SK-N-SH (cell line): Measurements from ENCODE around the gene PROSER3. TPM values are rescaled to one million over a fixed set of nuclear protein-coding genes. Genes with fewer than 3 reads are reported as not detected.

ENCODE experiments used
- CTCF ChIA-PET: fragments of 300-600, 350-600 bp; formaldehyde crosslinking; extraction: SDS; loops from one replicate; lab custom pipeline; 2021; lab: Yijun Ruan, JAX
- POLR2A ChIA-PET: fragments of 350-600 bp; sonication (Branson Sonifier 250); formaldehyde crosslinking; extraction: SDS; loops from one replicate; lab custom pipeline; 2020; ENCODE audit warnings: antibody characterized with exemption, inconsistent platforms; lab: Yijun Ruan, JAX
- DNase-seq: peaks from one replicate; pipeline ENCODE4 v3.0.0; 2012
- H2AFZ ChIP-seq: fragments of 200-600 bp; sonication (generic); 2 replicates; pipeline ENCODE4 v1.8.1; 2016; ENCODE audit warnings: antibody characterized with exemption, mild to moderate bottlenecking, low read depth
- H3F3A ChIP-seq: fragments of 200-600 bp; sonication (generic); replicated peaks from 2 replicates; pipeline ENCODE3; 2016; ENCODE audit warnings: antibody characterized with exemption, mild to moderate bottlenecking; ENCODE audit not compliant: insufficient read depth
- H3K27ac ChIP-seq, 2 experiments: fragments of 200-500 bp in 1 of 2; fragments of 200-600 bp in 1 of 2; sonication (Bioruptor generic) in 1 of 2; sonication (generic), shearing (Covaris generic) in 1 of 2; 2 replicates each; pipeline versions ENCODE4 v1.5.1 to v1.6.1; 2014 to 2016; ENCODE audit warnings: low read depth in 2 of 2, inconsistent platforms in 1 of 2, low read length in 1 of 2, mild to moderate bottlenecking in 1 of 2, mixed read lengths in 1 of 2
- H3K27me3 ChIP-seq: fragments of 200-600 bp; sonication (generic), shearing (Covaris generic); 2 replicates; pipeline ENCODE4 v1.6.1; 2016; ENCODE audit warnings: mixed run types; ENCODE audit not compliant: insufficient read depth
- H3K36me3 ChIP-seq, 2 experiments: fragments of 200-500 bp in 1 of 2; fragments of 200-600 bp in 1 of 2; sonication (Bioruptor generic) in 1 of 2; sonication (generic) in 1 of 2; replicated peaks in 1 of 2; 2 replicates each; pipeline versions ENCODE3 to v1.5.1; 2014 to 2016; ENCODE audit warnings: low read length in 1 of 2, mild to moderate bottlenecking in 1 of 2; ENCODE audit not compliant: insufficient read depth in 2 of 2, control insufficient read depth in 1 of 2
- H3K4me1 ChIP-seq, 2 experiments: fragments of 200-500 bp in 1 of 2; fragments of 200-600 bp in 1 of 2; sonication (Bioruptor generic) in 1 of 2; sonication (generic), shearing (Covaris generic) in 1 of 2; 2 replicates each; pipeline versions ENCODE4 v1.5.1 to v1.6.1; 2014 to 2016; ENCODE audit warnings: low read depth in 1 of 2, low read length in 1 of 2, mixed run types in 1 of 2; ENCODE audit not compliant: insufficient read depth in 2 of 2, control insufficient read depth in 1 of 2
- H3K4me2 ChIP-seq: fragments of 200-600 bp; sonication (generic), shearing (Covaris generic); 2 replicates; pipeline ENCODE4 v1.6.1; 2017; ENCODE audit warnings: mixed run types
- H3K4me3 ChIP-seq, 2 experiments: fragments of 200-500 bp in 1 of 2; fragments of 200-600 bp in 1 of 2; sonication (Bioruptor generic) in 1 of 2; sonication (generic), shearing (Covaris generic) in 1 of 2; 2 replicates each; pipeline versions ENCODE4 v1.5.1 to v1.8.1; 2014 to 2016; ENCODE audit warnings: low read depth in 2 of 2, inconsistent platforms in 1 of 2, low read length in 1 of 2, mild to moderate bottlenecking in 1 of 2, mixed read lengths in 1 of 2, moderate library complexity in 1 of 2
- H3K79me2 ChIP-seq: fragments of 200-600 bp; sonication (generic); 2 replicates; pipeline ENCODE4 v1.8.1; 2017; ENCODE audit warnings: mild to moderate bottlenecking; ENCODE audit not compliant: insufficient read depth
- H3K9ac ChIP-seq: fragments of 200-600 bp; sonication (generic); 2 replicates; pipeline ENCODE4 v1.6.1; 2017; ENCODE audit warnings: mixed run types
- H3K9me2 ChIP-seq: fragments of 200-600 bp; sonication (generic); 2 replicates; pipeline ENCODE4 v1.6.1; 2017; ENCODE audit warnings: mixed run types
- H3K9me3 ChIP-seq: fragments of 200-600 bp; sonication (generic); 2 replicates; pipeline ENCODE4 v1.6.1; 2017; ENCODE audit warnings: mixed run types, mild to moderate bottlenecking, moderate library complexity
- H4K20me1 ChIP-seq: fragments of 200-600 bp; sonication (generic); 2 replicates; pipeline ENCODE4 v1.6.1; 2017; ENCODE audit warnings: mild to moderate bottlenecking, mixed run types; ENCODE audit not compliant: insufficient read depth
- CHD2 ChIP-seq: fragments of 150-350 bp; IDR thresholded peaks from 2 replicates; pipeline ENCODE4 v1.6.1; 2018; ENCODE audit warnings: low read length; ENCODE audit not compliant: partially characterized antibody
- CTCF ChIP-seq: fragments of 200-600 bp; sonication (generic); IDR thresholded peaks from 2 replicates; pipeline ENCODE4 v1.6.1; 2017; ENCODE audit warnings: antibody characterized with exemption, mild to moderate bottlenecking, moderate library complexity
- ELF1 ChIP-seq: IDR thresholded peaks from 2 replicates; pipeline ENCODE4 v1.4.0; 2012
- FOSL2 ChIP-seq: IDR thresholded peaks from 2 replicates; pipeline ENCODE4 v1.4.0; 2012; ENCODE audit warnings: low read depth, mild to moderate bottlenecking, moderate library complexity, borderline replicate concordance
- IRF3 ChIP-seq: fragments of 150-350 bp; IDR thresholded peaks from 2 replicates; pipeline ENCODE4 v1.6.1; 2016; ENCODE audit warnings: mild to moderate bottlenecking, low read depth, low read length
- JUND ChIP-seq: IDR thresholded peaks from 2 replicates; pipeline ENCODE4 v1.4.0; 2012
- MAX ChIP-seq: IDR thresholded peaks from 2 replicates; pipeline ENCODE4 v1.4.0; 2012; ENCODE audit warnings: low read depth
- MXI1 ChIP-seq: IDR thresholded peaks from 2 replicates; pipeline ENCODE4 v1.6.1; 2012; ENCODE audit warnings: mild to moderate bottlenecking, low read depth, low read length, improper control_type of control experiment
- NFIC ChIP-seq: IDR thresholded peaks from 2 replicates; pipeline ENCODE4 v1.4.0; 2012; ENCODE audit warnings: borderline replicate concordance
- PBX3 ChIP-seq: IDR thresholded peaks from 2 replicates; pipeline ENCODE4; 2012
- RFX5 ChIP-seq: IDR thresholded peaks from 2 replicates; pipeline ENCODE4 v1.6.1; 2012; ENCODE audit warnings: mild to moderate bottlenecking, improper control_type of control experiment, low read length
- SIN3A ChIP-seq: IDR thresholded peaks from 2 replicates; pipeline ENCODE4 v1.6.1; 2012; ENCODE audit warnings: low read depth, mild to moderate bottlenecking, low read length, moderate library complexity, borderline replicate concordance
- SMC3 ChIP-seq: IDR thresholded peaks from 2 replicates; pipeline ENCODE4 v1.6.1; 2012; ENCODE audit warnings: low read depth, low read length, improper control_type of control experiment
- TCF12 ChIP-seq: IDR thresholded peaks from 2 replicates; pipeline ENCODE4 v1.4.0; 2012
- WGBS: methylation state at CpG from one replicate; pipeline ENCODE4 v1.1.6; 2017; ENCODE audit warnings: low lambda C conversion rate; 5-methylcytosine and 5-hydroxymethylcytosine counted together
- polyA plus RNA-seq, 3 experiments: library from polyadenylated mRNA; depleted of rRNA; stranded (reverse); fragments of >200 nt; gene quantifications; 2 replicates each; pipeline ENCODE4 v1.2.3, GENCODE V29; 2012

Gene PROSER3
- polyA plus RNA-seq, 1 of the 3 experiments (the other 2 are of a cell fraction), result 12.5 TPM

- Histone ChIP-seq H3K9ac (peak within 1 kb of the TSS; percentile 38; the same call in 1 of the 2 replicates), H3K36me3 (no peaks in the 10 kb centered on the region), H4K20me1 (no peaks in the 10 kb centered on the region), H2AFZ (peak within 1 kb of the TSS; percentile 76; the same call in 1 of the 2 replicates), H3K27me3 (no peaks in the 10 kb centered on the region), H3K27ac (no peak within 1 kb of the TSS), H3K4me2 (peak within 1 kb of the TSS; percentile 90), H3K79me2 (peaks cover 13% of the 10 kb centered on the region; the same call in 1 of the 2 replicates), H3K9me3 (no peaks in the 10 kb centered on the region), H3K4me3 (peak within 1 kb of the TSS; percentile 59 to 76), H3F3A (peaks cover 8% of the 10 kb centered on the region), H3K4me1 (peaks cover 0 to 12% of the 10 kb centered on the region in 2 experiments; a peak in 2 of 4 replicates), H3K9me2 (no peaks in the 10 kb centered on the region)
- DNase-seq, result peak; percentile 99
- ChIA-PET CTCF (interaction anchor here (1.0 kb wide), 1 partner anchor 10 kb away, joined by 3 read pairs; no protein-coding TSS in a partner anchor), POLR2A (interaction anchor here (0.5 kb wide), 1 partner anchor 64 kb away, joined by 4 read pairs; no protein-coding TSS in a partner anchor)
- peak; percentile 42; the same call in 1 of the 2 replicates for TF ChIP-seq PBX3
- no peak for TF ChIP-seq CHD2
- TF ChIP-seq SIN3A, result peak; percentile 62; the same call in 1 of the 2 replicates
- peak; percentile 86 for TF ChIP-seq MXI1
- TF ChIP-seq CTCF, result no peak
- no peak for TF ChIP-seq FOSL2
- no peak for TF ChIP-seq NFIC
- TF ChIP-seq RFX5, result peak; percentile 58; the same call in 1 of the 2 replicates
- no peak for TF ChIP-seq SMC3
- no peak for TF ChIP-seq TCF12
- peak; percentile 45; the same call in 1 of the 2 replicates for TF ChIP-seq MAX
- no peak for TF ChIP-seq JUND
- TF ChIP-seq ELF1, result no peak
- 0 out of 2 replicates have a peak, but pooled peaks have one; percentile 34 for TF ChIP-seq IRF3
- 3% methylated on average over 38 of the region's 82 CpGs for WGBS
Observed at GRCh38 chr19:35775298-35776101, 17.5 kb downstream of the PROSER3 start, which contains the start of gene ARHGAP33. TSS of gene ARHGAP33 (plus strand) at chr19:35775564. CDS start at chr19:35775659, 95 bp downstream.
